Omental fat pad (tissue), 4 donors: ENCODE data around the gene THSD8. TPM values are rescaled to one million over a fixed set of nuclear protein-coding genes. Genes with fewer than 3 reads are reported as not detected.

Experiments used
- ATAC-seq: fragments of 150-250 bp; one replicate; pipeline ENCODE4 v1.9.1; 2016; ENCODE audit warnings: mild to moderate bottlenecking, moderate library complexity; ENCODE audit not compliant: low FRiP score
- DNase-seq: peaks from one replicate; pipeline ENCODE4 v3.0.0-alpha.2; 2019; ENCODE audit warnings: low spot score
- CTCF ChIP-seq, 3 donors: fragments of 450-650 bp; IDR thresholded peaks; one replicate each; pipeline ENCODE4 v1.5.1; 2016 to 2017; ENCODE audit warnings: antibody characterized with exemption in 3 of 3, mild to moderate bottlenecking in 3 of 3, moderate library complexity in 2 of 3
- total RNA-seq, 4 donors: library from RNA; depleted of rRNA; stranded (reverse); fragments of >200 nt; gene quantifications; one replicate each; pipeline ENCODE4 v1.1.0, GENCODE V29; 2016

Gene THSD8
- total RNA-seq, 4 donors from 2014 or later: not detected

DNA sequence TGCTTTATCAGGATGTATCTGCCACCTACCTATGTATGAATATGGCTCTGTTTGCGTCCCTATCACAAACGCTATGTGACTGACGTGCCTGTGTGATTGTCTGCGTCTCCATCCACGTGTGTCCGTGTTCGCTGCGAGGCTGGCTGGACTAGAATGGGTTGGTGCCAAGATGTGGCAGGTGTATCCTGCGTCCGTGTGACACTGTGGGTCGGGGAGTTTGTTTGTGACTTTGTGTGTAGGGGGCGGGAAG lies 19.8 kb upstream of the THSD8 start:
- ATAC-seq: no peak
- DNase-seq: no peak
- TF ChIP-seq CTCF (IDR thresholded peaks at IDR 0.05): no peak

GRCh38 chr19:12782424-12783290 lies 19.2 kb upstream of the THSD8 start:
- DNase-seq (no peak), ATAC-seq (peak; percentile 69)
- no peak for TF ChIP-seq CTCF (IDR thresholded peaks at IDR 0.05)

DNA sequence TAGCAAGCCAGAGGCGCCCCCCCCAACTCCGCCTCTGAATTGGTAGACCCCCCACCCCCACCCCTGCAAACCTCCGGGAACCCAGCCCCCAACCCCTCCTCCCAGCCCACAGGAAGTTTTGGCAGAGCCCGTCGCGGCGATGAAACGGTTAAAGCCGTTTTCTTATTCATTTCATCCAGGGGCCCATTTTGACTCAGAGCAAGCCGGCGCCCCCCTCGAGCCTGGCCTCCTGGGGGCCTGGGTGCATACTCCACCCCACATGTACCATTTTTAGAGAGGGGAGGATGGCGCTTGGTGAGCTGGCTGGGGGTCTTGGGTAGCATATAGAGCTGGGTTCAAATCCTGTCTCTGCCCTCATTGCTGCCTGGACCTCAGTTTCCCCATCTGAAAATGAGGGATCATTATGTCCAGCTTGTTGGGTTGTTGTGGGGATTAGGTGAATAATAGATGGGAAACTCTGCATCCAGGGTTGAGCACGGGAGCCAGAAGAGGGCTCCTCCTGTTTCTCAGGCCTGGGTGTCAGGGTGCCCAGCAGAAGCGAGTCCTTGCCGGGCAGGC lies 18.5 kb upstream of the THSD8 start:
- no peak for TF ChIP-seq CTCF (IDR thresholded peaks at IDR 0.05)
- ATAC-seq: no peak
- no peak for DNase-seq

DNA sequence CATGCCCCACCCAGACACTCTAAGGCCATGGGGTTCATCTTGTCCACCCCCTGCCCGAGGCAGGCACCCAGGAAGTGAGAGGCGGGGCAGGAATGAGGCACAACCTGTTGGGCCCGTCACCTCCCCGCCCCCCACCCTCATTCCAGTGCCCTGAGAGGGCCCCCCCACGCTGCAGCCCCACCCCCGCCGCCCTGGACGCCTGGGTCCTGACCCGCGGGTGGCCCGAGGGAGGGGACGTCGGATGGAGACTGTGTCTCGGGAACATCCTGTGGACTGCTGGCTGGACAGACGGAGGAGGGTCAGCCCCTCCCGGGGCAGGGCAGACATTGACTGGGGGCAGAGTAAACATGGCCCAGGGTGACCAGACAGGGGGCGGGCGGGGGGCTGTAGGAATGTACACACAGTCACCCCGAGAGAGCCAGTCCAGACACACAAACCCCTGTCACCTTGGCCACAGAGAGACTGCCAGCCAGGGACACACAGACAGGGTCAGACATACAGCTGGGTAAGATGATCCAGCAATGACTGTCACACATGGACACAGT lies 17.9 kb upstream of the THSD8 start:
- ATAC-seq (no peak), DNase-seq (no peak)
- TF ChIP-seq CTCF (IDR thresholded peaks at IDR 0.05): no peak

- no peak for TF ChIP-seq CTCF (IDR thresholded peaks at IDR 0.05)
- DNase-seq: no peak
- ATAC-seq: no peak
Observed at GRCh38 chr19:12784394-12784870, 17.4 kb upstream of the THSD8 start.

- DNase-seq (no peak), ATAC-seq (no peak)
- TF ChIP-seq CTCF (IDR thresholded peaks at IDR 0.05): no peak
Observed at GRCh38 chr19:12784871-12785430, 16.9 kb upstream of the THSD8 start.
